Stomach (tissue), 4 donors: ENCODE data around the gene CCDC30.

Experiments
- CTCF ChIP-seq, 7 experiments: fragments of 450-650 bp in 4 of 7; fragments of 200-600 bp in 3 of 7; sonication (generic) in 3 of 7; IDR thresholded peaks; one replicate each; pipeline ENCODE4 v1.5.1; 2016 to 2019; ENCODE audit warnings: antibody characterized with exemption in 7 of 7, control low read depth in 2 of 7, mild to moderate bottlenecking in 1 of 7
- EP300 ChIP-seq: sonication (generic); formaldehyde crosslinking; IDR thresholded peaks from one replicate; pipeline ENCODE4 v1.6.1; 2017; ENCODE audit warnings: antibody characterized with exemption
- POLR2A ChIP-seq, 4 donors: fragments of 450-650 bp; IDR thresholded peaks; one replicate each; pipeline ENCODE4 v1.6.1; 2016; ENCODE audit warnings: antibody characterized with exemption in 4 of 4, control low read depth in 2 of 4, mild to moderate bottlenecking in 1 of 4, moderate library complexity in 1 of 4
- POLR2AphosphoS5 ChIP-seq, 3 donors: sonication (generic); formaldehyde crosslinking; IDR thresholded peaks; one replicate each; pipeline ENCODE4 v1.6.1; 2016; ENCODE audit warnings: antibody characterized with exemption in 3 of 3

- TF ChIP-seq CTCF (IDR thresholded peaks at IDR 0.05) (no peak), EP300 (no peak), POLR2A (IDR thresholded peaks at IDR 0.05) (no peak), POLR2AphosphoS5 (IDR thresholded peaks at IDR 0.05) (no peak)
These were observed 48.3 kb upstream of the CCDC30 start for GRCh38 chr1:42414551-42415496.
